ENCODE measurements around the gene SLCO1C1.

DNA sequence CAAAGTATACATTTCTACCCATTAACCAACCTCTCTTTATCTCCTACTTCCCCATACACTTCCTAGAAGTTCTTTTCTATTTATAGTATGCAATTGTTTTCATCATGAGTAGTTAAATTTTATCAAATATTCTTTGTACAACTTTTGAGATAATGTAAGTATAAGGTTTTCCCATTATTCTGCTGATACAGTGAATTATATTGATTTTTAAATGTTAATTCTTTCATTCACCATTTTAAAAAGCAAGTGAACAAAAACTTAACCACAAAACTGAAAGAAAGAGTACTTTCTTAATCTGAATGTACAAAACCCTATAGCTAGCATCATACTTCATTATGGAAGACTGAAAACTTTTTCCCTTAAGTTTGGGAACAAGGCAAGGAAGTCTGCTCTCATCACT lies 105.9 kb downstream of the SLCO1C1 start:
- TF ChIP-seq EP300 (IDR thresholded peaks at IDR 0.05; ENCODE audit: low read depth): no peak
- TF ChIP-seq, protein P1, sequence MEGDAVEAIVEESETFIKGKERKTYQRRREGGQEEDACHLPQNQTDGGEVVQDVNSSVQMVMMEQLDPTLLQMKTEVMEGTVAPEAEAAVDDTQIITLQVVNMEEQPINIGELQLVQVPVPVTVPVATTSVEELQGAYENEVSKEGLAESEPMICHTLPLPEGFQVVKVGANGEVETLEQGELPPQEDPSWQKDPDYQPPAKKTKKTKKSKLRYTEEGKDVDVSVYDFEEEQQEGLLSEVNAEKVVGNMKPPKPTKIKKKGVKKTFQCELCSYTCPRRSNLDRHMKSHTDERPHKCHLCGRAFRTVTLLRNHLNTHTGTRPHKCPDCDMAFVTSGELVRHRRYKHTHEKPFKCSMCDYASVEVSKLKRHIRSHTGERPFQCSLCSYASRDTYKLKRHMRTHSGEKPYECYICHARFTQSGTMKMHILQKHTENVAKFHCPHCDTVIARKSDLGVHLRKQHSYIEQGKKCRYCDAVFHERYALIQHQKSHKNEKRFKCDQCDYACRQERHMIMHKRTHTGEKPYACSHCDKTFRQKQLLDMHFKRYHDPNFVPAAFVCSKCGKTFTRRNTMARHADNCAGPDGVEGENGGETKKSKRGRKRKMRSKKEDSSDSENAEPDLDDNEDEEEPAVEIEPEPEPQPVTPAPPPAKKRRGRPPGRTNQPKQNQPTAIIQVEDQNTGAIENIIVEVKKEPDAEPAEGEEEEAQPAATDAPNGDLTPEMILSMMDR (IDR thresholded peaks at IDR 0.05): no peak
